Measurements from ENCODE around the gene NFIX. TPM values are rescaled to one million over a fixed set of nuclear protein-coding genes. Genes with fewer than 3 reads are reported as not detected.

NFIX gene
- total RNA-seq, 2 donors from 2014 or later: 0.31 to 0.89 TPM

- H3K36me3 Mint-ChIP-seq: no peaks in the 10 kb centered on the region
- peaks cover 52 to 57% of the 10 kb centered on the region in 2 donors for H3K4me1 Mint-ChIP-seq (ENCODE audit: low read depth in 2 of 2)
- H3K9me3 Mint-ChIP-seq: no peaks in the 10 kb centered on the region
- peak overlapping the region; percentile 81 for H3K4me3 Mint-ChIP-seq
- no peaks in the 10 kb centered on the region for H3K27me3 Mint-ChIP-seq
- H3K27ac Mint-ChIP-seq: peak overlapping the region; percentile 79 to 90
- no peak for ATAC-seq
- peak; percentile 49 for DNase-seq (ENCODE audit: low spot score)
Observed at GRCh38 chr19:13122980-13123957, 128.0 kb downstream of the NFIX start.

GRCh38 chr19:13127051-13127450, 131.8 kb downstream of the NFIX start:
- H3K9me3 Mint-ChIP-seq: no peaks in the 10 kb centered on the region
- no peak for ATAC-seq

GRCh38 chr19:13127811-13128575, 132.7 kb downstream of the NFIX start:
- no peak for ATAC-seq
- Mint-ChIP-seq H3K27ac (peak overlapping the region; percentile 1 to 60), H3K4me3 (no peak overlapping the region), H3K4me1 (ENCODE audit: low read depth in 2 of 2) (peaks cover 37 to 45% of the 10 kb centered on the region in 2 donors), H3K36me3 (no peaks in the 10 kb centered on the region), H3K9me3 (no peaks in the 10 kb centered on the region), H3K27me3 (no peaks in the 10 kb centered on the region)
- no peak for DNase-seq (ENCODE audit: low spot score)

More at GRCh38 chr19:13127051-13127450, 131.8 kb downstream of the NFIX start:
- H3K27ac Mint-ChIP-seq: peak overlapping the region in 1 of 2 donors; percentile 60
- H3K4me1 Mint-ChIP-seq (ENCODE audit: low read depth in 2 of 2): peaks cover 38 to 47% of the 10 kb centered on the region in 2 donors
- no peak for DNase-seq (ENCODE audit: low spot score)
- H3K27me3 Mint-ChIP-seq: no peaks in the 10 kb centered on the region
- no peaks in the 10 kb centered on the region for H3K36me3 Mint-ChIP-seq
- H3K4me3 Mint-ChIP-seq: no peak overlapping the region

- no peak overlapping the region for H3K4me3 Mint-ChIP-seq
- peaks cover 37 to 45% of the 10 kb centered on the region in 2 donors for H3K4me1 Mint-ChIP-seq (ENCODE audit: low read depth in 2 of 2)
- no peaks in the 10 kb centered on the region for H3K36me3 Mint-ChIP-seq
- no peaks in the 10 kb centered on the region for H3K9me3 Mint-ChIP-seq
- no peaks in the 10 kb centered on the region for H3K27me3 Mint-ChIP-seq
- H3K27ac Mint-ChIP-seq: peak overlapping the region; percentile 1 to 60
- DNase-seq (ENCODE audit: low spot score) (no peak), ATAC-seq (no peak)
Observed at GRCh38 chr19:13128583-13128982, 133.3 kb downstream of the NFIX start.

GRCh38 chr19:13129384-13129783, 134.1 kb downstream of the NFIX start:
- DNase-seq (ENCODE audit: low spot score) (no peak), ATAC-seq (no peak)
- Mint-ChIP-seq H3K27me3 (no peaks in the 10 kb centered on the region), H3K27ac (no peak overlapping the region), H3K4me1 (ENCODE audit: low read depth in 2 of 2) (peaks cover 38 to 46% of the 10 kb centered on the region in 2 donors), H3K4me3 (no peak overlapping the region), H3K36me3 (no peaks in the 10 kb centered on the region), H3K9me3 (no peaks in the 10 kb centered on the region)

GRCh38 chr19:13130886-13131490, 135.7 kb downstream of the NFIX start:
- ATAC-seq: no peak
- Mint-ChIP-seq H3K27me3 (no peaks in the 10 kb centered on the region), H3K36me3 (no peaks in the 10 kb centered on the region), H3K4me3 (peak overlapping the region; percentile 58), H3K4me1 (ENCODE audit: low read depth in 2 of 2) (peaks cover 40 to 48% of the 10 kb centered on the region in 2 donors), H3K27ac (peak overlapping the region; percentile 91 to 98), H3K9me3 (no peaks in the 10 kb centered on the region)
- no peak for DNase-seq (ENCODE audit: low spot score)

- Mint-ChIP-seq H3K27me3 (no peaks in the 10 kb centered on the region), H3K27ac (peak overlapping the region; percentile 91 to 98), H3K36me3 (no peaks in the 10 kb centered on the region), H3K9me3 (no peaks in the 10 kb centered on the region), H3K4me3 (peak overlapping the region; percentile 89), H3K4me1 (ENCODE audit: low read depth in 2 of 2) (peaks cover 39 to 49% of the 10 kb centered on the region in 2 donors)
- ATAC-seq (peak; percentile 97 to 98), DNase-seq (ENCODE audit: low spot score) (peak; percentile 84)
Observed at GRCh38 chr19:13132471-13133180, 137.4 kb downstream of the NFIX start.

GRCh38 chr19:13133241-13133870, 138.1 kb downstream of the NFIX start:
- H3K4me3 Mint-ChIP-seq: peak overlapping the region; percentile 89
- H3K27me3 Mint-ChIP-seq: no peaks in the 10 kb centered on the region
- DNase-seq (ENCODE audit: low spot score) (no peak), ATAC-seq (no peak)
- H3K4me1 Mint-ChIP-seq (ENCODE audit: low read depth in 2 of 2): peaks cover 35 to 44% of the 10 kb centered on the region in 2 donors
- H3K27ac Mint-ChIP-seq: peak overlapping the region; percentile 91 to 98
- H3K9me3 Mint-ChIP-seq: no peaks in the 10 kb centered on the region
- no peaks in the 10 kb centered on the region for H3K36me3 Mint-ChIP-seq

- Mint-ChIP-seq H3K27ac (peak overlapping the region; percentile 71 to 90), H3K4me1 (ENCODE audit: low read depth in 2 of 2) (peaks cover 35 to 44% of the 10 kb centered on the region in 2 donors), H3K4me3 (peak overlapping the region; percentile 36), H3K9me3 (no peaks in the 10 kb centered on the region), H3K27me3 (no peaks in the 10 kb centered on the region), H3K36me3 (no peaks in the 10 kb centered on the region)
- ATAC-seq (no peak), DNase-seq (ENCODE audit: low spot score) (no peak)
Observed at GRCh38 chr19:13134626-13135025, 139.4 kb downstream of the NFIX start.

- H3K27ac Mint-ChIP-seq: peak overlapping the region in 1 of 2 donors; percentile 41
Observed at GRCh38 chr19:13135068-13136062, 140.1 kb downstream of the NFIX start.

GRCh38 chr19:13137290-13137794, 142.1 kb downstream of the NFIX start:
- DNase-seq (ENCODE audit: low spot score) (no peak), ATAC-seq (no peak)
- H3K4me3 Mint-ChIP-seq: no peak overlapping the region
- H3K36me3 Mint-ChIP-seq: no peaks in the 10 kb centered on the region
- no peaks in the 10 kb centered on the region for H3K27me3 Mint-ChIP-seq
- H3K27ac Mint-ChIP-seq: peak overlapping the region in 1 of 2 donors; percentile 27
- H3K4me1 Mint-ChIP-seq (ENCODE audit: low read depth in 2 of 2): peaks cover 19 to 39% of the 10 kb centered on the region in 2 donors
- no peaks in the 10 kb centered on the region for H3K9me3 Mint-ChIP-seq

More at GRCh38 chr19:13135068-13136062, 140.1 kb downstream of the NFIX start:
- Mint-ChIP-seq H3K36me3 (no peaks in the 10 kb centered on the region), H3K4me3 (no peak overlapping the region), H3K9me3 (no peaks in the 10 kb centered on the region), H3K27me3 (no peaks in the 10 kb centered on the region), H3K4me1 (ENCODE audit: low read depth in 2 of 2) (peaks cover 35 to 45% of the 10 kb centered on the region in 2 donors)
- no peak for DNase-seq (ENCODE audit: low spot score)
- ATAC-seq: no peak

Measured in natural killer cell treated with Interleukin-12 subunit alpha and Interleukin-12 subunit beta and Interleukin-15 and Interleukin-18, amount 100 ng/mL, for 72 hours (primary cell).